ENCODE measurements around the gene OR2AG1.
A peak's percentile ranks its signal among the peaks of the same experiment; 100 is the strongest.
"Not testable (repeated sequence)": the region's sequence is repeated elsewhere in the genome, so short reads cannot be mapped to it uniquely, and the experiment has no call there.

OR2AG1 gene

DNA sequence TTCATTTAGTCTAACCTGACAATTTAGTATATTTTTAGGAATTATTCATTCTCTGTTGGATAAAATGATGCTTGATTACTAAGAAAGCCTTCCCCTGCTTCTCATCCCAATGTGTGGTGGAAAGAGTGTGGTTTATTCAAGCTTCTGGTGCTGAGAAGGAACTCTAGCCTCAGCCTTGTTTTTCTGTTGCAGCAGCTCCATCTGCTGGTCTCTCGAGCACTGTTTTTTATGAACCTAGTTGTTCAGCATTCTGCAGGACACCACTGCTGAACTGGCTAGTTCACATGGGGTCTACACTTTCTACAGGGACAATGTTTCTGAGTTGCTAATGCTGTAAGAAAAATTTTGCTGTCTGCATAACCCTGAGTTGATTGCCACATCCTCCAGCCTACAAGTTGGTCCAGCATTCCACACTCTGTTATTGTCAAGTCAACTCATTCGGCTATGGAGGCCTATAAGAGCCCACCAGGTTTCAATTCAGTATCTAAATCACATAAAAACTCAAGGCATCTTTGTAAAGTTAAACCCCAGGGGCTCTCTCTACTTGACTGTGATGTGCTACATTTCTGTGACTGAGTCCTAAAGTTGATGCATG is 25.4 kb upstream of the OR2AG1 start:
- Histone ChIP-seq H3K27ac (peak overlapping the region; percentile 40), H3K36me3 (ENCODE audit: insufficient read depth, low read length) (no peaks in the 10 kb centered on the region), H3K9me3 (ENCODE audit: low read depth, low read length) (no peaks in the 10 kb centered on the region), H3K9ac (ENCODE audit: insufficient read length) (peak overlapping the region; percentile 21), H3K4me3 (no peak overlapping the region)
- DNase-seq (ENCODE audit: low read depth, low spot score), result peak; percentile 62
- no peak for TF ChIP-seq EZH2 (IDR thresholded peaks at IDR 0.05)
- TF ChIP-seq FOXP2 (optimal IDR thresholded peaks at IDR 0.05; ENCODE audit: control extremely low read depth, extremely low read length, insufficient read depth), result no peak
- TF ChIP-seq POLR2AphosphoS5 (IDR thresholded peaks at IDR 0.05; ENCODE audit: borderline replicate concordance, low read depth, low read length), result no peak

DNA sequence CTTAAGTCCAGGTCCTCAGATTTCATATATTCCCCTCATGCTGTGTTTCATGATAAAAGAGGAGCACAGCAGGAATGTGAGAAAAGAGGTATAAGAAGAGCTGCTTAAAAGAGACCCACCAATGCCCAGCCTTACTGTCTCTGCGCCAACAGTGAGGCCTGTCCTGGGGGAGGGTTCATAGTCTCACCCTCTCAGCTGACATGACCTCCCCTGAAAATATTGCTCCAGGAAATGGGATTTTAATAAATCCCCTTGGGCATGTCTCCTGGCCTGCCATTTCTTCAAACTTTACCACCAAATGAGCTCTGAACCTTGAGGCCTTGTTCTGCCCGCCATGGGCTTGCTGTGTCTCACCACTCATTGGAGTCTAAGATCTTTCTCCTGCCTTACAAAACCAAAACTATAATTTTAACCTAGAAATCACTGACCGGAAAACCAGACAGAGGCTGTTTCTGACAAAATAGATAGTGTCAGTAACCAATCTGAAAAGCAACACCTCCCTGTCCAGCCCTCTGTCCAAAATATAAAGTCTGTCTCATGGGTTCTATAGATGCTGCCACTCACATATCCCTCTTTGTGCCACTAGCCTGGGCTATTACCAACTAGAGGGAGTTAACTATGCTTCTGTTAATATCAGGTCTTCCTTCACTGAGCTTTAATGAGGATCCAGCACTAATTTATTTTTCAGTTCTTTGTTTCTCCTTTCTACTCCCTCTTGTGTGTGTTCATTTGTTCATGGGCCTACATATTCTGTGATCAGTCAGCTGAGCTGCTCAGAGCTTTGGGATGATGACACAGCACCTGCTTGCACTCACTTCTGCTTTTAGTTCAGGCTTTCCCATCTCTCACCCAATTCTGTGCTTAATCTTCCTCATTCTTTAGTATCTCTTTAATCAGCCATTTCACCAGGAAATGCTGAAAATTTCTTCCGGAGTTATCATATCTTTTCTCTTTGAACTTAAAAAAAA is 10.6 kb upstream of the OR2AG1 start, which contains the start of gene OR2AG2:
Gene OR2AG2 (minus strand): TSS at position 51 of the 968 bp plus-strand sequence. CDS start 3,019 bp downstream, outside the sequence.
- Histone ChIP-seq H3K9me3 (ENCODE audit: low read depth, low read length) (no peaks in the 10 kb centered on the region), H3K4me3 (no peak within 1 kb of the TSS), H3K36me3 (ENCODE audit: insufficient read depth, low read length) (no peaks in the 10 kb centered on the region), H3K9ac (ENCODE audit: insufficient read length) (no peak within 1 kb of the TSS), H3K27ac (no peak within 1 kb of the TSS)
- no peak for DNase-seq (ENCODE audit: low read depth, low spot score)
- TF ChIP-seq EZH2 (IDR thresholded peaks at IDR 0.05) (no peak), POLR2AphosphoS5 (IDR thresholded peaks at IDR 0.05; ENCODE audit: borderline replicate concordance, low read depth, low read length) (no peak), FOXP2 (optimal IDR thresholded peaks at IDR 0.05; ENCODE audit: control extremely low read depth, extremely low read length, insufficient read depth) (no peak)

DNA sequence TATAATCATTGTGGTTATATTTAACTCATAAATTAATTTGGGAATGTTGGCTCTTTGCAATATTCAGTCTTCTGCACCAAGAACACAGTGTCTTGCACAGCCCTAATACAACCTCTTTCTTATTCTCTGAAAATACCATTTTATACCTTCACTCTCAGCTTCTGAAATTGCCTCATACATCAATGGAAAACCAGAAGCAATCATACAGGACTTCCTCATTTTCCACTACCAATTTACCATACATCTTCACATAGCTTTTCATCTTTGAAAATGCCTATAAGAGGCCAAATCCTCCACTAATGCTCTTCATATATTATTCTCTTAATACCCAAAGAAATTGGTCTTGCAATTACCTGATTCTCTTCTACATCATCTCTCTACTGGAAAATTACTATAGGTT is 4.3 kb upstream of the OR2AG1 start:
- no peak for DNase-seq (ENCODE audit: low read depth, low spot score)
- Histone ChIP-seq H3K36me3 (ENCODE audit: insufficient read depth, low read length) (no peaks in the 10 kb centered on the region), H3K4me3 (no peak overlapping the region), H3K9me3 (ENCODE audit: low read depth, low read length) (no peaks in the 10 kb centered on the region), H3K27ac (no peak overlapping the region), H3K9ac (ENCODE audit: insufficient read length) (no peak overlapping the region)
- no peak for TF ChIP-seq POLR2AphosphoS5 (IDR thresholded peaks at IDR 0.05; ENCODE audit: borderline replicate concordance, low read depth, low read length)
- TF ChIP-seq EZH2 (IDR thresholded peaks at IDR 0.05), result no peak
- TF ChIP-seq FOXP2 (optimal IDR thresholded peaks at IDR 0.05; ENCODE audit: control extremely low read depth, extremely low read length, insufficient read depth), result no peak

DNA sequence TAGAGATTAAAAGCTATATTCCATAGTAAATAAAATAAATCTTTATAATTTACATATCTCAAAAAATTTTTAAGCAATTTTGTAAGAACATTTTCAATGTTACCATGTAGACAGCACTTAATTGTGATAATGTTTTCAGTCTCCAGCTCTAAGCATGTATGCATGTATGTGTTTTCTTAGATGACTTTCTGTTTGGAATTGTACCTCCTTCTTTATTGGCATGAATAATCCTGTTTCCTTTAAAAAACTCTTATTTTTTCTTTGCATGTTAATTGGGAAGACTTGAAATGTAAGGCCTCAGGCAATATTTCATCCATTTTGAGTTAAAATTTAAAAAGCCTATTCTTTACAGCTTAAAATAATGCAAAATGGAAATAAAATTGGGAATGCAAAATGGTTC is 2.0 kb upstream of the OR2AG1 start:
- H3K36me3 ChIP-seq (ENCODE audit: insufficient read depth, low read length), result no peaks in the 10 kb centered on the region
- DNase-seq (ENCODE audit: low read depth, low spot score), result peak; percentile 26
- no peak for TF ChIP-seq POLR2AphosphoS5 (IDR thresholded peaks at IDR 0.05; ENCODE audit: borderline replicate concordance, low read depth, low read length)
- TF ChIP-seq EZH2 (IDR thresholded peaks at IDR 0.05), result no peak
- no peak for TF ChIP-seq FOXP2 (optimal IDR thresholded peaks at IDR 0.05; ENCODE audit: control extremely low read depth, extremely low read length, insufficient read depth)
- H3K4me3 ChIP-seq, result no peak overlapping the region
- H3K9ac ChIP-seq (ENCODE audit: insufficient read length), result no peak overlapping the region
- no peaks in the 10 kb centered on the region for H3K9me3 ChIP-seq (ENCODE audit: low read depth, low read length)
- 0 out of 2 replicates have a peak overlapping the region, but pooled peaks have one; percentile 29 for H3K27ac ChIP-seq

DNA sequence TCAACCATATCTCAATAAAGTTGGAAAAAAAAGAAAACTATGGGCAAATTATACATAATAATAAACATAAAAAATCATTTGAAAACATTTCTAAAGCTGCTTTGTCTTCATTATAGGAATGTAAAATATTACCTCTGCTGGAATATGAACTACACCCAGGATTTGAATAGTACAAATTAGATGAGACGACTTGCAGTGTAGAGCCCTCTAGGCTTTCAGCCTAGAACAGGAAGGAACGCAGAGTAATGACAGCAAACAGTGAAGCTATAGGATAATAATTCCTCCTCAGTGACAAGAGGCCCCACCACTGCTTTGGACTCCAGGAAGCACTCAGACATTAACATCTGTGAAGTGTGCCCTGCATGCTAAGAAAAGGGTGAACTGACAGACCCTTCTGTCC is 7.7 kb downstream of the OR2AG1 start:
- Histone ChIP-seq H3K36me3 (ENCODE audit: insufficient read depth, low read length) (no peaks in the 10 kb centered on the region), H3K27ac (peak overlapping the region; percentile 20; the same call in 1 of the 2 replicates), H3K9ac (ENCODE audit: insufficient read length) (no peak overlapping the region), H3K4me3 (0 out of 2 replicates have a peak overlapping the region, but pooled peaks have one; percentile 22), H3K9me3 (ENCODE audit: low read depth, low read length) (no peaks in the 10 kb centered on the region)
- no peak for TF ChIP-seq EZH2 (IDR thresholded peaks at IDR 0.05)
- TF ChIP-seq FOXP2 (optimal IDR thresholded peaks at IDR 0.05; ENCODE audit: control extremely low read depth, extremely low read length, insufficient read depth), result no peak
- TF ChIP-seq POLR2AphosphoS5 (IDR thresholded peaks at IDR 0.05; ENCODE audit: borderline replicate concordance, low read depth, low read length), result no peak
- DNase-seq (ENCODE audit: low read depth, low spot score), result no peak

DNA sequence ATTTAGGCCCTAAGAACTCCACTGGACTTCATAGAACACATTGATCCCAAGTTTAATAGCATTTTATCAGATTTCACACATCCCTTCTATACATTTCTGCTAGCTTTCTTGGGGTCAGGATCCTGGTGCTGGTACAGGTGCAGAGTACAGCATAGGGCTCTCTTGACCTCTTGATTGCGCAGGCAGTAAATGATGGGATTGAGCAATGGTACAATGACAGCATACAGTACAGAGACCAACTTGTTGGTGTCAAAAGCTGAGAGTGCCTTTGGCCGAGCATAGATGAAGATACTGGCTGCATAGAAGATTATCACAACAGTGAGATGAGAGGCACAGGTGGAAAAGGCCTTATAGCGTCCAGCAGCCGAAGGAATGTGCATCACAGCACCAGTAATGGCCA is 11.8 kb downstream of the OR2AG1 start:
- H3K4me3 ChIP-seq, result no peak overlapping the region
- no peaks in the 10 kb centered on the region for H3K36me3 ChIP-seq (ENCODE audit: insufficient read depth, low read length)
- no peak for DNase-seq (ENCODE audit: low read depth, low spot score)
- TF ChIP-seq POLR2AphosphoS5 (IDR thresholded peaks at IDR 0.05; ENCODE audit: borderline replicate concordance, low read depth, low read length) (no peak), FOXP2 (optimal IDR thresholded peaks at IDR 0.05; ENCODE audit: control extremely low read depth, extremely low read length, insufficient read depth) (no peak), EZH2 (IDR thresholded peaks at IDR 0.05) (no peak)
- H3K9me3 ChIP-seq (ENCODE audit: low read depth, low read length), result no peaks in the 10 kb centered on the region
- no peak overlapping the region for H3K27ac ChIP-seq
- no peak overlapping the region for H3K9ac ChIP-seq (ENCODE audit: insufficient read length)

DNA sequence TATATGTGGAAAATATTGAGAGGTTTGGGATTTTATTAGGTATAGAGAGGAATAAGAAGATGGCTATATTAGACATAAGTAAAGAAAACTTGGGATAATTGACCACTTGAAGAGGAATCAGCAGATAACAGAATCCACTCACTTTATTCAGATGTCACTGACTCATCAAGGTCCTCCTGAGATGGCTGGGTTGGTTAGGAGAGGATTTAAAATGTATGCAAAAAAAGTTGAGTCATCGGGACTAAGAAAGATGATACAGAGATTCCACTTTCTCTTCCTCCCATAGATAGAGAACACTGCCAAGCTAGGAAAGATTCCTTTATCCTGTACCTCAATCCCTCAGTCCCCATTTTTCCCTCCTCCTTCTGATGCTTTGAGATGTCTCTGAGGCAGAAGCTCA is 16.6 kb downstream of the OR2AG1 start, which contains the start of gene OR6A2:
Gene OR6A2 (minus strand): TSS at position 288 of the 400 bp plus-strand sequence. CDS start 3,981 bp downstream, outside the sequence.
- no peak for DNase-seq (ENCODE audit: low read depth, low spot score)
- no peaks in the 10 kb centered on the region for H3K36me3 ChIP-seq (ENCODE audit: insufficient read depth, low read length)
- no peaks in the 10 kb centered on the region for H3K9me3 ChIP-seq (ENCODE audit: low read depth, low read length)
- H3K9ac ChIP-seq (ENCODE audit: insufficient read length), result no peak within 1 kb of the TSS
- TF ChIP-seq POLR2AphosphoS5 (IDR thresholded peaks at IDR 0.05; ENCODE audit: borderline replicate concordance, low read depth, low read length) (no peak), EZH2 (IDR thresholded peaks at IDR 0.05) (no peak), FOXP2 (optimal IDR thresholded peaks at IDR 0.05; ENCODE audit: control extremely low read depth, extremely low read length, insufficient read depth) (no peak)
- H3K27ac ChIP-seq, result no peak within 1 kb of the TSS
- no peak within 1 kb of the TSS for H3K4me3 ChIP-seq

DNA sequence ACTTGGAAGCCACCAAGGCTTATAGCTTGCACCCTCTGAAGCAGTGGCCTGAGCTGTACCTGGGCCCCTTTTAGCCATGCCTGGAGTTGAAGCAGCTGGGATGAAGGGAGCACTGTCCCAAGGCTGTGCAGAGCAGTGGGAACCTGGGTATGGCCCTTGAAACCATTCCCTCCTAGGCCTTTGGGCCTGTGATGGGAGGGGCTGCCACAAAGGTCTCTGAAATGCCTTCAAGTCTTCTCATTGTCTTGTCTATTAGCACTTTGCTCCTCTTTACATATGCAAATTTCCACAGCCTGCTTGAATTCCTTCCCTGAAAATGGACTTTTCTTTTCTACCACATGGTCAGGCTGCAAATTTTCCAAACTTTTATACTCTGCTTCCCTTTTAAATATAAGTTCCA is 18.3 kb downstream of the OR2AG1 start:
- not testable (repeated sequence) for H3K9me3 ChIP-seq (ENCODE audit: low read depth, low read length); H3K4me3 ChIP-seq; DNase-seq (ENCODE audit: low read depth, low spot score); H3K27ac ChIP-seq; H3K36me3 ChIP-seq (ENCODE audit: insufficient read depth, low read length); H3K9ac ChIP-seq (ENCODE audit: insufficient read length)

Data from SK-N-MC (cell line).